ENCODE results near the gene GP1BA.

GP1BA gene

DNA sequence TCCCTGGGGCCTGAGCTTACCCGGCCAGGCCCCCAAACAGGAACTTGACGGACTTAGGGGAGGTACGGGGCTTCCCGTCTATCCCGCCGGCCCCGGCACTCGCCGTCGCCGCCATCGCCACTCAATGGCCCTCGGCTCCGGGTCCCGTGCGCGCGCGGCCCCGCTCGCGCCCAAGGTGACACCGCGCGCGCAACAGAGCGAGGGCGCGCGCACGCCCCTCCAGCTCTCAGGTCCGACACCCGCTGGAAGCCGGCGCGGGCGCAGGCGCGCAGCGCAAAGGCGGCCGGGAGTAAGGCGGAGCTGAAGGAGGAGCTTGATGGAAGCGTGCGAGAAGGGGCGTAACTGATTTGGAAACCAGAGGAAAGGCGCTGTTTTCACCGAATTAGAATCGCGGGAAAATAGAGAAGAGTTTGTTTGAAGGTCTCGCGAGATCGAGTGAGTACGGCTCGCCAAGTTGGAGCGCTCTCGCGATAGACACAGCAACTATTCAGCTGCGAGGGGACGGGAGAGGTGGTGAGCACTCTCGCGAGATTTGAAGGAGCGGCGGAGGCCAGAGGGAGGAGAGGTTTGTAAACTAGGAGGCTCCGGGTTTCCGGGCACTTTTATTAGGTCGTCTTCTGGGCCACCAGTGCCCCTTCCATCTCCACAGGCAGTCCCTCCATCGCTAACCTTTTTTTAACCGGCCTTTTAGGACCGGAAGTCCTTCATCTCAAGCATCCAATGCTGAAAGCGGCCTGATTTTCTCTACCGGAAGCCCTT is 7.9 kb downstream of the GP1BA start, which contains the start of the genes RNF167 and SLC25A11:
Gene RNF167 (plus strand): TSS at position 473 of the 759 bp plus-strand sequence. CDS start 642 bp downstream, outside the sequence.
Gene SLC25A11 (minus strand): TSS at position 251 of the 759 bp plus-strand sequence. CDS start 136 bp downstream, at position 115.
- no peaks in the 10 kb centered on the region for H3K27me3 Mint-ChIP-seq
- peak within 1 kb of the TSS; percentile 92 for H3K27ac Mint-ChIP-seq
- H3K4me1 Mint-ChIP-seq, result peaks cover 55% of the 10 kb centered on the region
- H3K4me3 Mint-ChIP-seq, result peak within 1 kb of the TSS; percentile 91
- peaks cover 59% of the 10 kb centered on the region for H3K36me3 Mint-ChIP-seq
- no peaks in the 10 kb centered on the region for H3K9me3 Mint-ChIP-seq
- peak; percentile 93 for ATAC-seq

DNA sequence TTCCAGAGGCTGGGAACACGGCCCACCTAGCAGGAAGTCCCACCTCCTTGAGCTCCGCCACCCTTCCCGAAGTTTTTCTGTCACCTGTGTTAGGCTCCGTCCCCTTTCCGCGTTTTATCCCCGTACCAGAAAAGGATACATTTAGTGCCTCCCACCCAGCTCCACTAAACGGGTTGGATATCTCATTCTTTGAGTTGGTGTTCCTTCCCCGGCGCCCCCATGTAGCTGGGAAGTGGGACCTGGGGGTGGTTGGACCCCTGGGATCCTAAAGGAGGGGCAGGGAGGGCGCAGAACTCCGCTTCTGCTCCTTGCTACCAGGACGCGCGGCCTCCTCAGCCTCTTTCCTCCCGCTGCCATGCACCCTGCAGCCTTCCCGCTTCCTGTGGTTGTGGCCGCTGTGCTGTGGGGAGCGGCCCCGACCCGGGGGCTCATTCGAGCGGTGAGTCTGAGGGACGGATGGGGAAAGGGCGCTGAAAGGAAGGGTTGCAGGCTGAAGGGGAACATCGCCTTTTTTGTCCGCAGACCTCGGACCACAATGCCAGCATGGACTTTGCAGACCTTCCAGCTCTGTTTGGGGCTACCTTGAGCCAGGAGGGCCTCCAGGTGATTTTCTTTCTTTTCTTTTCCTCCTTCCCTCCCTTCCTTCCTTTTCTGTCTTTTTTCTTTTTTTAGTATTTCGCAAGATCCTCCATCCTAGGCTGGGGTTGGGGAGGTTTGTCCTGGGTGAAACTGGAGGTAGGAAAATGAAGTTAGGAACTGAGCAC is 8.7 kb downstream of the GP1BA start:
- Mint-ChIP-seq H3K27me3 (no peaks in the 10 kb centered on the region), H3K36me3 (peaks cover 65% of the 10 kb centered on the region), H3K9me3 (no peaks in the 10 kb centered on the region), H3K27ac (peak overlapping the region; percentile 92), H3K4me1 (peaks cover 63% of the 10 kb centered on the region), H3K4me3 (peak overlapping the region; percentile 91)
- ATAC-seq, result no peak

DNA sequence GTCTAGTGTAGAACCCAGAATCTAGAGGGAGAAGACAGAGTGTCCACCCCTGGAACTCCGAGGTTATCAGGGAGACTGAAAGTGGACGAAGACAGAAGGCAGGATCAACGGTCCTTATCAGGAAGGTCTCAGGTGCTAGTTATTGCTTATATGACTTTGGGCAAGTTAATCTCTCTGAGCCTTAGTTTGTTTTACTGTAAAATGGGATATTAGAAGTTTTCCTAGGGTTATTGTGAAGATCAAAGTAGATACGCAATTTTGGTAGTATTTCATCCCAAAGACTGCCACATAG is 9.2 kb downstream of the GP1BA start:
- Mint-ChIP-seq H3K4me1 (peaks cover 67% of the 10 kb centered on the region), H3K9me3 (no peaks in the 10 kb centered on the region), H3K4me3 (peak overlapping the region; percentile 91), H3K36me3 (peaks cover 64% of the 10 kb centered on the region), H3K27me3 (no peaks in the 10 kb centered on the region), H3K27ac (peak overlapping the region; percentile 92)
- ATAC-seq, result no peak

DNA sequence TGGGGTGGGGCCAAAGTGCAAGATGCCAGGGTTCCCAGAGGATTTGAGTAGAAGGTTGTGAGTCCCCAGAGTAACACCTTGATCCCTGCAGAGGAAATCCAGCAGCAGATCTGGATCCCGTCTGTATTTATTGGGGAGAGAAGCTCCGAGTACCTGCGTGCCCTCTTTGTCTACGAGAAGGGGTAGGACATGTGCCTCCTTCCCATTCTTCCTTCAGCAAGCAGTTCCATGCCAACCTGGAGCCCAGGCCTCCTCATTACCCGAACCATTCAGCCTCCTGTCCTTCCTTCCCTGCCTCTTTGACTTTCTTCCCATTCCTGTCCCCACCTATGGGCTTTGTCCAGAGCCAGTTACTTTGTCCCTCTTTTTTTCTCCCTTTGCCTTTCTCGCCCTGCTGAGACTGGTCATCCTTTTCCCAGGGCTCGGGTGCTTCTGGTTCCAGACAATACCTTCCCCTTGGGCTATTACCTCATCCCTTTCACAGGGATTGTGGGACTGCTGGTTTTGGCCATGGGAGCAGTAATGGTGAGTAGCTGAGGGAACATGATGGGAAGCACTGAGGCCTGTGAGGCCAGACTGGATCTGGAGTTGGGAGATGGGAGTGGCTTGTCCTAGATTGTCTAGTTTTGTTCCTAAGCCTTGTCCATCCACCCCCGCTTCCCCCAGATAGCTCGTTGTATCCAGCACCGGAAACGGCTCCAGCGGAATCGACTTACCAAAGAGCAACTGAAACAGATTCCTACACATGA is 10.9 kb downstream of the GP1BA start:
- Mint-ChIP-seq H3K9me3 (no peaks in the 10 kb centered on the region), H3K27me3 (no peaks in the 10 kb centered on the region), H3K4me1 (peaks cover 75% of the 10 kb centered on the region), H3K27ac (peak overlapping the region; percentile 92), H3K4me3 (peak overlapping the region; percentile 18), H3K36me3 (peaks cover 71% of the 10 kb centered on the region)
- ATAC-seq, result no peak

DNA sequence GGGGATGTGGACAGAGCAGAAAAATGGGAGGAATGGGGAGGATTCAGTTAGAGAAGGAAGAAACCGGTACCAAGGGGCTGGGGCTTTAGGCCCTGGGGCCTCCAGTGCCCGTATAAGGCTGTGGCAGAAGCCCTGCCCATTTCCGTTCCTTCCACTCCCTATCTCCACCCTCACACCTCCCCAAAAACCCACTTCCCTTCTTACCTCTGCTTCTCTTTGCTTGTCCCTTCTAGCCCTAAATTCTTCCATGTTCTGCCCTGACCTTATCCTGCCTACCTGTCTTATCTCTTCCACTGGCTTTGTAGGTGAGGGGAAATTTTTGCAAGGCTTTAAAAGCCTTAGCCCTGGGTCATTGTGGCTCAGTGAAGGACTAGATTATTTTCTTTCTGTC is 12.1 kb downstream of the GP1BA start:
- Mint-ChIP-seq H3K9me3 (no peaks in the 10 kb centered on the region), H3K36me3 (peaks cover 66% of the 10 kb centered on the region), H3K4me1 (peaks cover 69% of the 10 kb centered on the region), H3K27me3 (no peaks in the 10 kb centered on the region), H3K27ac (peak overlapping the region; percentile 92), H3K4me3 (peak overlapping the region; percentile 95)
- no peak for ATAC-seq

DNA sequence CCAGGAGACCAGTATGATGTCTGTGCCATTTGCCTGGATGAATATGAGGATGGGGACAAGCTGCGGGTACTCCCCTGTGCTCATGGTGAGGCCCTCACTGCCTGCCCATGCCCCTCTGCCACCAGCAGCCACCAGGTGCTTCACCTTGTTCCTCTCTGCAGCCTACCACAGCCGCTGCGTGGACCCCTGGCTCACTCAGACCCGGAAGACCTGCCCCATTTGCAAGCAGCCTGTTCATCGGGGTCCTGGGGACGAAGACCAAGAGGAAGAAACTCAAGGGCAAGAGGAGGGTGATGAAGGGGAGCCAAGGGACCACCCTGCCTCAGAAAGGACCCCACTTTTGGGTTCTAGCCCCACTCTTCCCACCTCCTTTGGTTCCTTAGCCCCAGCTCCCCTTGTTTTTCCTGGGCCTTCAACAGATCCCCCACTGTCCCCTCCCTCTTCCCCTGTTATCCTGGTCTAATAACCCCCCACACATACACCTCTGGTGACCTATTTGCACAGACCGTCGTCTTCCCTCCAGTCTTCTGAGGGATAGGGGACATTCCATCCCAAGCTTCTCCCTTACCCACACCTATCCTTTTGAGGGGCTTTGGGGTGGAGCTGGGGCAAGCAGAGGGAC is 12.6 kb downstream of the GP1BA start:
- peak overlapping the region; percentile 92 for H3K27ac Mint-ChIP-seq
- H3K4me3 Mint-ChIP-seq, result peak overlapping the region; percentile 95
- H3K36me3 Mint-ChIP-seq, result peaks cover 66% of the 10 kb centered on the region
- H3K4me1 Mint-ChIP-seq, result peaks cover 68% of the 10 kb centered on the region
- H3K9me3 Mint-ChIP-seq, result no peaks in the 10 kb centered on the region
- ATAC-seq, result no peak
- H3K27me3 Mint-ChIP-seq, result no peaks in the 10 kb centered on the region

DNA sequence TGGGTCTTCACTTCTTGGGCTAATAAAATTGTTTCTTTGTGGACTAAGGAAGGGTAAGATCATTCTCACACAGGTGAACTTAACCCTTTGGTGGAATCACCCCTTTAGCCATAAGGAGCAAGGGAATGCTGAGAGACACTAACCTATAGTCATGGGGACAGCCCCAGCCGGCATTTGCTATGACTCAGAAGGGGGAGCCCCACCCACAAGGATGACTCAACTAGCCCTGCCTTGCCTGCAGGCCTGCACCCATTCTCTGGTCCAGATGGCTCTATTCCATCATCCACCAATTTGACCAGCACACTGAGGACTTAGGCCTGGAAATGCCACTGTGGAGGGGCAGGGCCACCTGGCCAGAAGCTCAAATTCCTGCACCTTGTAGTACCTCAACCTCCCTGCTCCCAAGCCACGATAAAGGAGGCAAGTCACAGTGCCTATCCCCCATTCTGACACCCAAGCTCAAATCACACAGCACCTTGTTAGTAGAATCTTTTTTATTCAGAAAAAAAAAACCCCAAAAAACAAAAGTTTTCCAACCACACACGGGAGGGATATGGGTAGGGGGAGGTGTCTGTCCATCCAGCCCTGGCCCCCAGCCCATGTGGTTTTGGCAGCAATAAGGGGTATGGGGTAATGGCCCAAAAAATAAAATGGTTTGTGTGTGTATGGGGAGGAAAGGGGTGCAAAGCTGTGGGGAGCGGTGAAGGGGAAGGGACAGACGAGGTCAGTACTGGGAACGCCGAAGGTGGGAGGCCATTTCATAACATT is 13.3 kb downstream of the GP1BA start:
- Mint-ChIP-seq H3K4me1 (peaks cover 71% of the 10 kb centered on the region), H3K9me3 (no peaks in the 10 kb centered on the region), H3K27me3 (no peaks in the 10 kb centered on the region), H3K27ac (peak overlapping the region; percentile 92), H3K4me3 (peak overlapping the region; percentile 95), H3K36me3 (peaks cover 66% of the 10 kb centered on the region)
- peak; percentile 47 for ATAC-seq

DNA sequence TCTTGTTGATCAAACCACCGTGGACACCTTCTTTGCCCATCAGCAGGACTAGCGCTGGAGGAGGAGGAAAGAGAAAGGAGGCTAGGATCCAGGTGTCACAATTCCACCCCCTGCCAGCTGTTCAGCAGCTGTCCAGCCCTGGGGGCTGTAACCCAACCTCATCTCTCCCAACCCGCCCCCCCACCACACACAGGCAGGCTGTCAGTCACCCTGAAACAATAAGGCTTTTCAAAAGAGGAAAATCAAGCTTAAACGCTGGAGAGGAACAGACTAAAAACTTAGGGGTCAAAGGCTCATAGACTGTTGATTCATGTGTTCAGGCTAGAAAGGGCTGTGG is 13.8 kb downstream of the GP1BA start:
- no peaks in the 10 kb centered on the region for H3K9me3 Mint-ChIP-seq
- no peaks in the 10 kb centered on the region for H3K27me3 Mint-ChIP-seq
- H3K4me1 Mint-ChIP-seq, result peaks cover 75% of the 10 kb centered on the region
- ATAC-seq, result no peak
- H3K36me3 Mint-ChIP-seq, result peaks cover 62% of the 10 kb centered on the region
- peak overlapping the region; percentile 95 for H3K4me3 Mint-ChIP-seq
- H3K27ac Mint-ChIP-seq, result peak overlapping the region; percentile 92

DNA sequence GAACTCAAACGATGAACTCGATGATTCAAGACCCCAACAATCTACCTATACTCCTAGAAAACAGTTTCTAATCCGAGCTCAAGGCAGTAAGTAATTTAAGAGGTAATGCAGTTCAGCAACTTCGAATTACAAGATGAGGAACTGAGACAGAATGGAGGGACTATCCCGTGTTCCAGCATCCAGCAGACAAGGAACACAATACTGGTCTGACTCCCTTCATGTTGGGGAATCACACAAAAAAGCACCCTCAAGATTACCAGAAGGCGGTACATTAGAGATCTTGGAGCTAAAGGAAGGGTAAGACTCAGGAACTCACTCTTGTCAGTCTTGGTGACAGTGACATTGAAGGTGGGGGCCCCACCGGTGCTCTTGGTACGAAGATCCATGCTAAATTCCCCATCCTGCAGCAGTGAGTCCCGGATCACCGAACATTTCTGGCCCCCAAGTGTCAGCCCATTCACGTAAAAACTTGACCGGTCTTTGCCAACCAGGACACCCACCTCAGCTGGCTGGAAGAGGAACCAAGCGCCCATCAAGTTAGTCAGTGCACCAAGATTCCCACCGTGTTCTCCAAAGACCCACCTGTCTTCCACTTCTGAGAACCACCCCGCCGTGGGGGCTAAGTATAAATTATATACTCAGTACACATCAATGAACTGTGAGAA is 14.4 kb downstream of the GP1BA start:
- Mint-ChIP-seq H3K9me3 (no peaks in the 10 kb centered on the region), H3K4me3 (peak overlapping the region; percentile 95), H3K27ac (peak overlapping the region; percentile 92), H3K4me1 (peaks cover 75% of the 10 kb centered on the region), H3K27me3 (no peaks in the 10 kb centered on the region), H3K36me3 (peaks cover 57% of the 10 kb centered on the region)
- no peak for ATAC-seq

DNA sequence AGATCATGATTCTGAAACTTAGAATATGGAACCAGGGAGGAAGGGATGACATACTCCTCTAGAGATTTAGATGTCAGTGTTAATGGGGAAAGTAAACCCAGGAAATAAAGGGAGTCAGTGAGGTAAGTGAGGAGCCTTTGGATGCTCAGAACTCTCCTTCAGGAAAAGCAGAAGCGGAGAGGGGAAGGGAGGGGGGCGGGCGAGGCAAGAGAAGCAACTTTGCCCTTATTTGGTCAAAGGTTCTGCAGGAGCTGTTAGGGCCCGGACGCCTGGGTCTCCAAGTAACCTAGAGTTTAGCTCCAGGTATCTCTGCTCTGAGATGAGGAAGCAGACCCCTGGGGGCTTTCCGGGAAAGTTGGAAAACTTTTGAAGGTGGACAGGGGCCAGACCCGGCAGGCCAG is 14.9 kb downstream of the GP1BA start:
- peak overlapping the region; percentile 92 for H3K27ac Mint-ChIP-seq
- H3K4me3 Mint-ChIP-seq, result peak overlapping the region; percentile 95
- peaks cover 51% of the 10 kb centered on the region for H3K36me3 Mint-ChIP-seq
- H3K9me3 Mint-ChIP-seq, result no peaks in the 10 kb centered on the region
- no peaks in the 10 kb centered on the region for H3K27me3 Mint-ChIP-seq
- peaks cover 75% of the 10 kb centered on the region for H3K4me1 Mint-ChIP-seq
- ATAC-seq, result no peak

DNA sequence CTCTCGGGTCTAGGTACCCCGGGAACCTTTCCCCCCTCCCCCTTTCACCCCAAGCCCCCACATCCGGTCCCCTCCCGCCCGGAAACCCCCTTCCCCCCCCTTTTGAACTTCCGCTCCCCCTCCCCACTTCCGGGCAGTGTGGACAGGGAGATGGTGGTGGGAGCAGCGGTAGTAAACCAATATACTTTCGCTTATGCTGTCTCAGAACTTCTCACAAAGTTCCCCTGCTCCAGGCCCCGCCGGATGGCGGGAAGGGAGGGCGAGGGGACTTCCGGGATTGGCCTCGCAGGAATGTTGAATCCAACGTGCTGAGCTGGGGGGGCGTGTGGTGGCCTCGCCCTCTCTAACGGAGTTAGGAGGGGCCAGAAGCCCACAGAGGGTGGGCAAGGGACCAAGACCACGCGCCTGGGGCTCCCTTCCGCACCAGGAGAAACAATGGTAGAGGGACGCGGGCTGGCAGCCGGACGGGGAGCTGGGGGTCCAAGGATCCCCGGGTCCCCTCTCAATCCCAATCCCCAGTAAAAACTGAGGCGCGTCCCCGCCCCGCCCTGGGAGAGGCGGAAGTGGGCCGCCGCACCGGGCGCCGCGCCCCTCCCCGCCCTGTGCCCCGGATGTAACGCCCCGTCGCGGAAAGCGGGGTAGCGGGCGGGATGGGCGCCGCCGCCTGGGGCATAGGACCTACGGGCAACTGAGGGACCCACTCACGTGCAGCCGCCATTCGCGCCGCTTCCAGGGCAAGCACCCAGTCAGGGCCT is 15.5 kb downstream of the GP1BA start:
- Mint-ChIP-seq H3K36me3 (peaks cover 48% of the 10 kb centered on the region), H3K27ac (peak overlapping the region; percentile 92), H3K9me3 (no peaks in the 10 kb centered on the region), H3K4me3 (peak overlapping the region; percentile 95), H3K4me1 (peaks cover 71% of the 10 kb centered on the region), H3K27me3 (no peaks in the 10 kb centered on the region)
- peak; percentile 37 for ATAC-seq

DNA sequence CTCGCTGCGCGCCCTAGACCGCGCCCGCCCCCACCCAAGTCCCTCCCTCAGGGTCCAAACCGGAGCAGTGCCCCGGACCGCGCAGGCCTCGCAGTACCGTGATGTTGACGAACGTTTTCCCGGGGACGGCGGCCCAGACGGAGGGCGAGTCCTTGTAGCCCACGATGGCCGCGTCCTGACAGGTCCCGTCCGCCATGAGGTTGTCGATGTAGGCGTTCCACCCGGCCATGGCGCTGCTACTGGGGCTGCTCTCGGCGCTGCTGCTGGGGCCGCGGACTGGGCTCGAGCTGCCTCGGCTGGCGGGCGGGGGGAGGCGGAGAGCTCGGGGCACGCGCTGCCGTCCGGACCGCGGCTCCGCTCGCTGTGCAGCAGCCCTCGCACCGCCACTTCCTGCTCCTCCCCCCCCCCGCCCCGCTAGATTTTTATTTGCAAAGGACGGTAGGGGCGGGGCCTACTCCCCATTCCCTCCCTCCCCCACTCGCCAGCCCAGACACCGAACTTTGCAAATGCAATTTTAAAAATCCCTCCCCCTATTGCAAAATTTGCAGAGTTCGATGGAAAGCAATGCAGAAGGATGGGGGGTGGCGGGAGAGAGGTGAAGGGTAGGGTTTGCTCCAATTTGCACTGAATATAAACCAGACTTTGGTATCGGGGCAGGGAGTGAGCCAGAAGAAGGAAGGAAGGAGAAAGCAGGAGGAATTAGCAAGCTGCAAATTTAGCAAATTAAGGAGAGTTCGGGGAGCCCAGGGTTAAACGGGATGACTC is 16.3 kb downstream of the GP1BA start, which contains the start of gene PFN1:
Gene PFN1 (minus strand): TSS at position 365 of the 765 bp plus-strand sequence. CDS start 136 bp downstream, at position 229.
- Mint-ChIP-seq H3K9me3 (no peaks in the 10 kb centered on the region), H3K36me3 (peaks cover 40% of the 10 kb centered on the region), H3K4me1 (peaks cover 63% of the 10 kb centered on the region), H3K27ac (peak within 1 kb of the TSS; percentile 92), H3K4me3 (peak within 1 kb of the TSS; percentile 95), H3K27me3 (no peaks in the 10 kb centered on the region)
- ATAC-seq, result peak; percentile 62

DNA sequence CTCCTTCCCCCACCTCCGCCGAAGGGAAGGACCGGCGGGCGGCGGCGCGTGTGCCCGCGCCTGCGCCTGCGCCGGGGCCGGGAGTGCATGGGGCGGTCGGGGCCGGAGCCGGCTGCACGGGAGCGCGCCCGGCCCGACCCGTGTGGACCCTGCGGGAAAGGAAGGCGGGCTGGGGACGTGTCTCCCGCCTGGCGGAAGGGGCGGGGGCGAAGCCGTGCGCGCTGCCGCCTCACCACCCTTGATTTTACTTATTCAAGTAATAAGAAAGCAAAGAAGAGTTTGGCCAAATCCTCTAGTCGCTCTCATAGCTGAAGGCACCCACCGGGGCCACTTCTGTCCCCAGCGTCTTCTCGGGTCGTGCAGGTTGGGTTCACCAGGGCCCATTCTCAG is 16.8 kb downstream of the GP1BA start:
- H3K4me3 Mint-ChIP-seq, result peak overlapping the region; percentile 95
- peaks cover 37% of the 10 kb centered on the region for H3K36me3 Mint-ChIP-seq
- ATAC-seq, result peak; percentile 79
- peak overlapping the region; percentile 92 for H3K27ac Mint-ChIP-seq
- H3K4me1 Mint-ChIP-seq, result peaks cover 57% of the 10 kb centered on the region
- no peaks in the 10 kb centered on the region for H3K9me3 Mint-ChIP-seq
- no peaks in the 10 kb centered on the region for H3K27me3 Mint-ChIP-seq
